DMS114 treated with DMSO at 0.1 percent for 48 hours (cell line): Measurements from ENCODE around the gene PREX1.

Experiments
- DNase-seq: peaks from one replicate; lab custom pipeline; 2025; ENCODE audit not compliant: unreplicated experiment; lab: John Stamatoyannopoulos, UW

PREX1 gene

GRCh38 chr20:48794816-48795457 lies 32.9 kb downstream of the PREX1 start:
- DNase-seq, result no peak

- DNase-seq, result no peak
These were observed 33.4 kb downstream of the PREX1 start for GRCh38 chr20:48794360-48794759.

GRCh38 chr20:48793776-48794175 lies 34.0 kb downstream of the PREX1 start:
- DNase-seq, result no peak

DNA sequence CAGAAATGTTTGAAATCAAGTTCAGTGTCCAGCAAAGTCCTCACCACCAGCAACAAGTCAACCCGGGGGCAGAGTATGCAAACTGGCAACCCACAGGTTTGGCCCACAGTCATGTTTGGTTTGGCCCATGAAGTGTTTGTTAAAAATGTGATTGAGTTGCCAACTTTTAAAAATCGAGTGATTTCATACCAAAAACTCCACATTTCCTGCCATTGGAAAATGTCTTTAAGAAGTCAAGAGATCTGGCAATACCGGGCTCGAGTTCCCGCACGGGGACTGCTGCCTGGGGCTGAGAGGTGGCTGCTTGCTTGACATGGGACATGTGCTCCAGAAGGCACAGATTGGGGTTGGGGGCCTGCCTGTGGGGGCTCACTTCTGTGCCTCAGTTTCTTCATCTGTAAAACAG lies 36.1 kb downstream of the PREX1 start:
- DNase-seq, result no peak

GRCh38 chr20:48791014-48791413 lies 36.8 kb downstream of the PREX1 start:
- no peak for DNase-seq

DNA sequence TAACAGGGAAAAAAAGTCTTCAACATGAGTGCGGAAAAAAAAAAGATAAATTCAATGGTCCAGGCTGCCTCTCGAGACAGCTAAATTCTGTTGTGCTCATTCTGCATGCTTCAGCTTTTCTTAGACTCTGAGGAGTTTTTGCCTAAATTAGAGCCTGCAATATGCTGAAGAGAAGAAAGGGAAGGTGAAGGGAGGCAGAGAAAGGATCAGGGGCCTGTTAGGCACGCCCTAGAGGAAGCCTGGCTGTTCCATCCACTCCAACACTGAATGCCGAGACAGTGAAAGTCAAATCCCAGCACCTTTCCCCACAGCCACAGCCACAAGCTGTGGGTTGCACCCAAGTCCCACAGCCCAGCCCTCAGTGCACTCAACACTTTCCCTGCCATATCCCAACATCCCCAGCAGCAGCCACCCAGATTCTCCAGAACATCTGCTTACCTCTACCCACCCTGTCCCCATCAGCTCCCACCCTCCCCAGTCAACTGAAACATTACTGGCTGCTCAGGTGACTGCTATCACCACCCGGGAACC lies 37.3 kb downstream of the PREX1 start:
- no peak for DNase-seq

GRCh38 chr20:48789781-48790472 lies 37.9 kb downstream of the PREX1 start:
- no peak for DNase-seq

DNA sequence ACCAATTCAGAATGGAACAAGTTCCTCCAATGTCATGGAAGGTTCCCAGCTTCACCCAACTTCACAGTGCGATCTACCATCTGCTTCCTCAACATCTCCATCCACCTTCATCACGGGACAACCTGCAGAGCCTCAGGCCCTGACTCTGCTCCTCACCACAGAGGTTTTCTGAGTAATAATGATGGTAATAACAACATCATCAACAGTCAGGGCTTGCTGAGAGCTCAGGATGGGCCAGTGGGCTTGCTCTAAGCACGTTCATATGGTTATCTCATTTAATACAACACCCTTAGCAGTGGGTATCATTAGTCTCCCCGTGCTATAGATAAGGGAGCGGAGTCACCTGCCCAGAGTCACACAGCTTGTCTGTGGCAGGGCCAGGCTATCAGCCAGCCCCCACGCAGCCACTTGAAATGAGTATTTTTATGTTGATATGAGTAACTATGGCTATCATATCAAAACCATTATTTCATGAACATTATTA lies 38.6 kb downstream of the PREX1 start:
- no peak for DNase-seq

DNA sequence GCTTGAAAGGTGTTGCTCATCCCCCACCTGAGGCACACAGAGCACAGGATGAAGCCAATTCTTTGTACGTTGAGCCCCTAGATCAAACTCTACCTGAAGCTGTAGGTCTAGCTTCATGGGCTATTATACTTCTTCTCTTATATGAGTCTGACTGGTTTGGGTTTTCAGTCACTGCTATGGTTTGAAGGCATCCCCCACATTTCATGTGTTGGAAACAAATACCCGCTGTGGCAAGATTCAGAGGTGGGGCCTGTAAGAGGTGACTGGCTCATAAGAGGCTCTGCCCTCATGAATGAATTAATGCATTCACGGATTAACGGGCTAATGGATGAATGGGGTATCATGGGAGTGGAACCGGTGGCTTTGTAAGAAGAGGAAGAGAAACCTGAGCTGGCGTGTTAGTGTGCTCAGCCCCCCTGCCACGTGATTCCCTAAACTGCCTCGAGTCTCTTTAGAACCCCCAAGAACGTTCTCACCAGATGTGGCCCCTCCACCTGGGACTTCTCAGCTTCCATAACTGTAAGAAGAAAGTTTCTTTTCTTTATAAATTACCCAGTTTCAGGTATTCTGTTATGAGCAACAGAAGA lies 39.2 kb downstream of the PREX1 start:
- no peak for DNase-seq

- no peak for DNase-seq
These were observed 39.9 kb downstream of the PREX1 start for GRCh38 chr20:48787861-48788375.

DNA sequence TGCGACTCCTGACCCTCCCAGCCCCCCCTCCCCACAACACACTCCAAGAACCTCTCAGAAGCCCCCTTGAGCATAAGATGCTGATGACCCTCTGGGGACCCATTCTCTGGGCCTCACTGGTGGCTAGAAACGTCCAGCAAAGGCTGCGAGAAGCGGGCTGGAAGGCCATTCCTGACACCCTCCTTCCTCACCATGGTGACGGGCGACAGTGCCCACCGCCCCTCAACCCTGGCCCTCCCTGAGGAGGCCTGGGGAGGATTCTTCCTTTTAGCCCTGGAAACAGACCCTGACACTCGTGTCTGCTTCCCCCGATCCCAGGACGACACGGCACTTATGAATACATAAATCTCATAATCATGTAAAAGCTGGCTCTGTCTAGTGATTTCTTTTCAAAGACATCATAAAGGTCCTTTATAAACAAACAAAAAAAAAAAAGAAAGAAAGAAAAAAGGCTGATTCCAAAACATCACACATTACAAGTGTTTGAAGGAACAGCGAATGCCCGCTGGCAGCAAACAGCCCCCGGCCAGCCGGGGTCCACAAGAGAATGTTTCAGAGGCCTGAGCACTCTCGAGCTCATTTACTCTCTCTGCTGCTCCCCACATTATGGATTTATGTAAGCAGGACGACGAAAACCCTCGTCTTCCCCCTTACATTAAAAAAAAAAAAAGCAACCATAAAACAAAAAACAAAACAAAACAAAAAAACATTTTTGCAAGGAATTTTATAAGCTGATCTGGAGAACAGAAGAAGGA lies 40.7 kb downstream of the PREX1 start:
- DNase-seq, result no peak

- DNase-seq, result no peak
These were observed 42.0 kb downstream of the PREX1 start for GRCh38 chr20:48785801-48786200.

DNA sequence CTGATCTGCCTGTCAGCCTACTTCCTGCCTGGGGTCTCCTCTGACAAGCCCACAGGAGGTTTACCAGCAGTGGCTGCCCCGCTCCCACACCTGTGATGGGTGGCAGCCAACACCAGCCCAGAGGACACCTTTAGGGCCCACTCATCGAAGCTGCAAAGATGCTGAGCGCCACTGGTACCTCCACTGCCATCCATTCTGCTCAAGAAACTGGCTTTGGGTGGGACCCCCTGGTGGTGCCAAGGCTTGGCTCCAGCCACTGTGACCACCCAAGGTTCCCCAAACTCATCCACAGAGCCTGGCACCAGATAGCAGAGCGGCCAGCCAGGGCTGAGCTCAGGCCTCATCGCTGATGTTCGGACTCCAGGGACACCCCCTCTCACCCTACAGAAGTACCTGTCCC lies 42.5 kb downstream of the PREX1 start:
- no peak for DNase-seq

DNA sequence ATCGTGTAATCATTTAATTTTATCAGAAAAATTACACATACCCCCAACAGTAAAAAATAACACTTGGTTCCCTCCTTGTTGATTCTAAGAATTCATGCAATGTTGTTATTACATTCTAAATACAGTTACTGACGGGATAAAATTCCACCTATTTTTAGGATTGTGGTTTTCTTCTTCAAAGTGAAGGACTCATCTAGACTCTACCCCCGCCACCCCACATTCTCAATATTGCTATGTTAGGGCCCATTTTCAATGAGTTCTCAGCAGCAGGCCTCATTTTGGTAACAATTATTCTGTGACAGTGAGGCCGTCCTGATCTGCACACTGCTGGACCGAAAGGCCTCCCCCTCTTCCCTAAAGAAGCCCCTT lies 43.5 kb downstream of the PREX1 start:
- no peak for DNase-seq

DNA sequence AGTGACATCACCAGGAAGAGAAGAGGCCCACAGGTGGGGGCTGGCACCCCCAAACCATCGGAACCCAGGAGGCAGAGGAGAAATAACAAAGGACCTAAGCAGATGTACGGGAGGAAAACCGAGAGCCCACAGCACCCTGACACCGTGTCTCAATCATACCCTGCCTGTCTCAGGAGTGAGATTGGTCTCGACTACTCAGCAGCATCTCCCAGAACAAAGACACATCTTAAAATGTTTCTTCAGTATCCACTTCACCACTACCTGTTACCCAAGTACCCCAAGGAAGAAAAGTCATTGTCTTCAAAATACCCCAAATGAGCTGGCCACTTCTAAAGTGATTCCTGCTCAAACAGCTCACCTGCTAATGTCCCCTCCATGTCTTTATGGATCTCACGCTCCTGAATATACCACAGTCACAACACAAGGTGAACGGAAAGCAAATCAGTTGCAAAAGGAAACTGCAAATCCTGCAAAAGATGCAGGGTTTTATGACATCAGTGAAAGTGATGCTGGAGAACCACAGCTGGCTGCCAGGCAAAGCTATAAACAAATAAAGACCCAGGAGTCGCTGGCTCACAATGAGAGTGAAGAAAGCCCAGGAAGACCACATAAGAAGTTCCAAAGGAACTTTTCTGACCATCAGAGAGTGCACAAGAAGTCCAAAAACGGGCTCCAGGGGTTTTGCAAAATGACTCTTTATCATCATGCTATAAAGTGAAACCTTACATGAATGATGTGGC lies 44.1 kb downstream of the PREX1 start:
- no peak for DNase-seq

DNA sequence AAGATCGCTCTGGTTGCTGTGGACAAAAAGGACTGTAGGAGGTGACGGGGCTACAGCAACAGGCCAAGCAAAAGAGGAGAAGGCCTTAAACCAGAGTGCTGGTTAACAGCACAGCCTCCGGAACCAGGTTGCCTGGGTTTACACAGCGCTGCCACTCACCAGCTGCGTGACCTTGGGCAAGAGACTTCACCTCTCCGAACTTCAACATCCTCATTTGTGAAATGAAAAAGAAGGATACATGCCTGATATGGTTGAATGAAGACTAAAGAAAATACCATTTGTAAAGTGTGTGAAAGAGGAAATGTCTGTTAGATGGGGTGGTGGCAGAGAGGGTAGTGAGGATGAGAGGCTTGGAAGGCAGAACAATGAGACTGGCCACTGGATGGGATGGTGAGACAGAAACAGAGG lies 44.9 kb downstream of the PREX1 start:
- DNase-seq, result no peak

DNA sequence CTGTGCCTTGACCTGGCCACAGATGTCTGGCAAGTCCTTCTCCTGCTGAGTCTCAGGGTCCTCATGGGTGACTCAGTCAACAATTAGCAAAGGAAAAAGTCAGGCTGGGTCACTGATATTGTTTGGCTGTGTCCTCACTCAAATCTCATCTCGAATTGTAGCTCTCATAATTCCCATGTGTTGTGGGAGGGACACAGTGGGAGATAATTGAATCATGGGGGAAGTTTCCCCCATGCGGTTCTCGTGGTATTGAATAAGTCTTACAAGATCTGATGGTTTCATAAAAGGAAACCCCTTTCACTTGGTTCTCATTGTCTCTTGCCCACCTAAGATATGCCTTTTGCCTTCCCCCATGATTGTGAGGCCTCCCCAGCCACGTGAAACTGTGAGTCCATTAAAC lies 45.7 kb downstream of the PREX1 start:
- DNase-seq, result no peak

GRCh38 chr20:48781634-48782033 lies 46.2 kb downstream of the PREX1 start:
- DNase-seq, result no peak

DNA sequence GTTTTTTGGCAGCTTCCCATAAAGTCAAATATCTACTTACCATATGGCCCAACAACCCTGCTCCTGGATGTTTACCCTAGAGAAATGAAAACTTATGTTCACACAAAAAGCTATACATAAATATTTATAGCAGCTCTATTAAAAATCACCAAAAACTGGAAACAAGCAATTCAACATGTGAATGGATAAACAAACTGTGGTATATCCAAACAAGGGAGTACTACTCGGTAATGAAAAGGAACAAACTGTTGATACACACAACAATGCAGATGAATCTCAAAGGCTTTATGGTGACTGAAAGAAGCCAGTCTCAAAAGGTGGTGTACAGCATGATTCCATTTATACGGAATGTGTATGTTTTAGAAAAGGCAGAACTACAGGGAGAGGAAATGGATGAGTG lies 48.4 kb downstream of the PREX1 start:
- DNase-seq, result no peak

- no peak for DNase-seq
These were observed 50.0 kb downstream of the PREX1 start for GRCh38 chr20:48777821-48778220.

- DNase-seq, result no peak
These were observed 50.8 kb downstream of the PREX1 start for GRCh38 chr20:48777005-48777404.
